SK-N-SH (cell line): ENCODE data around the gene MINDY2. TPM values are rescaled to one million over a fixed set of nuclear protein-coding genes. Genes with fewer than 3 reads are reported as not detected.

ENCODE experiments used
- CTCF ChIA-PET: fragments of 300-600, 350-600 bp; formaldehyde crosslinking; extraction: SDS; loops from one replicate; lab custom pipeline; 2021; lab: Yijun Ruan, JAX
- POLR2A ChIA-PET: fragments of 350-600 bp; sonication (Branson Sonifier 250); formaldehyde crosslinking; extraction: SDS; loops from one replicate; lab custom pipeline; 2020; ENCODE audit warnings: antibody characterized with exemption, inconsistent platforms; lab: Yijun Ruan, JAX
- DNase-seq: peaks from one replicate; pipeline ENCODE4 v3.0.0; 2012
- H2AFZ ChIP-seq: fragments of 200-600 bp; sonication (generic); 2 replicates; pipeline ENCODE4 v1.8.1; 2016; ENCODE audit warnings: antibody characterized with exemption, mild to moderate bottlenecking, low read depth
- H3F3A ChIP-seq: fragments of 200-600 bp; sonication (generic); replicated peaks from 2 replicates; pipeline ENCODE3; 2016; ENCODE audit warnings: antibody characterized with exemption, mild to moderate bottlenecking; ENCODE audit not compliant: insufficient read depth
- H3K27ac ChIP-seq, 2 experiments: fragments of 200-500 bp in 1 of 2; fragments of 200-600 bp in 1 of 2; sonication (Bioruptor generic) in 1 of 2; sonication (generic), shearing (Covaris generic) in 1 of 2; 2 replicates each; pipeline versions ENCODE4 v1.5.1 to v1.6.1; 2014 to 2016; ENCODE audit warnings: low read depth in 2 of 2, inconsistent platforms in 1 of 2, low read length in 1 of 2, mild to moderate bottlenecking in 1 of 2, mixed read lengths in 1 of 2
- H3K27me3 ChIP-seq: fragments of 200-600 bp; sonication (generic), shearing (Covaris generic); 2 replicates; pipeline ENCODE4 v1.6.1; 2016; ENCODE audit warnings: mixed run types; ENCODE audit not compliant: insufficient read depth
- H3K36me3 ChIP-seq, 2 experiments: fragments of 200-500 bp in 1 of 2; fragments of 200-600 bp in 1 of 2; sonication (Bioruptor generic) in 1 of 2; sonication (generic) in 1 of 2; replicated peaks in 1 of 2; 2 replicates each; pipeline versions ENCODE3 to v1.5.1; 2014 to 2016; ENCODE audit warnings: low read length in 1 of 2, mild to moderate bottlenecking in 1 of 2; ENCODE audit not compliant: insufficient read depth in 2 of 2, control insufficient read depth in 1 of 2
- H3K4me1 ChIP-seq, 2 experiments: fragments of 200-500 bp in 1 of 2; fragments of 200-600 bp in 1 of 2; sonication (Bioruptor generic) in 1 of 2; sonication (generic), shearing (Covaris generic) in 1 of 2; 2 replicates each; pipeline versions ENCODE4 v1.5.1 to v1.6.1; 2014 to 2016; ENCODE audit warnings: low read depth in 1 of 2, low read length in 1 of 2, mixed run types in 1 of 2; ENCODE audit not compliant: insufficient read depth in 2 of 2, control insufficient read depth in 1 of 2
- H3K4me2 ChIP-seq: fragments of 200-600 bp; sonication (generic), shearing (Covaris generic); 2 replicates; pipeline ENCODE4 v1.6.1; 2017; ENCODE audit warnings: mixed run types
- H3K4me3 ChIP-seq, 2 experiments: fragments of 200-500 bp in 1 of 2; fragments of 200-600 bp in 1 of 2; sonication (Bioruptor generic) in 1 of 2; sonication (generic), shearing (Covaris generic) in 1 of 2; 2 replicates each; pipeline versions ENCODE4 v1.5.1 to v1.8.1; 2014 to 2016; ENCODE audit warnings: low read depth in 2 of 2, inconsistent platforms in 1 of 2, low read length in 1 of 2, mild to moderate bottlenecking in 1 of 2, mixed read lengths in 1 of 2, moderate library complexity in 1 of 2
- H3K79me2 ChIP-seq: fragments of 200-600 bp; sonication (generic); 2 replicates; pipeline ENCODE4 v1.8.1; 2017; ENCODE audit warnings: mild to moderate bottlenecking; ENCODE audit not compliant: insufficient read depth
- H3K9ac ChIP-seq: fragments of 200-600 bp; sonication (generic); 2 replicates; pipeline ENCODE4 v1.6.1; 2017; ENCODE audit warnings: mixed run types
- H3K9me2 ChIP-seq: fragments of 200-600 bp; sonication (generic); 2 replicates; pipeline ENCODE4 v1.6.1; 2017; ENCODE audit warnings: mixed run types
- H3K9me3 ChIP-seq: fragments of 200-600 bp; sonication (generic); 2 replicates; pipeline ENCODE4 v1.6.1; 2017; ENCODE audit warnings: mixed run types, mild to moderate bottlenecking, moderate library complexity
- H4K20me1 ChIP-seq: fragments of 200-600 bp; sonication (generic); 2 replicates; pipeline ENCODE4 v1.6.1; 2017; ENCODE audit warnings: mild to moderate bottlenecking, mixed run types; ENCODE audit not compliant: insufficient read depth
- CHD2 ChIP-seq: fragments of 150-350 bp; IDR thresholded peaks from 2 replicates; pipeline ENCODE4 v1.6.1; 2018; ENCODE audit warnings: low read length; ENCODE audit not compliant: partially characterized antibody
- CTCF ChIP-seq: fragments of 200-600 bp; sonication (generic); IDR thresholded peaks from 2 replicates; pipeline ENCODE4 v1.6.1; 2017; ENCODE audit warnings: antibody characterized with exemption, mild to moderate bottlenecking, moderate library complexity
- ELF1 ChIP-seq: IDR thresholded peaks from 2 replicates; pipeline ENCODE4 v1.4.0; 2012
- EZH2phosphoT487 ChIP-seq: fragments of 200-600 bp; sonication (generic); IDR thresholded peaks from 2 replicates; pipeline ENCODE4 v1.6.1; 2017; ENCODE audit warnings: low read depth, mixed run types, mild to moderate bottlenecking, antibody characterized with exemption, moderate library complexity, borderline replicate concordance
- FOXJ3 ChIP-seq: sonication (generic); formaldehyde crosslinking; IDR thresholded peaks from 2 replicates; pipeline ENCODE4 v1.5.1; 2020; ENCODE audit warnings: mild to moderate bottlenecking, missing genetic modification reagents
- GATA2 ChIP-seq: sonication (generic); formaldehyde crosslinking; IDR thresholded peaks from 2 replicates; pipeline ENCODE4 v1.5.0; 2020; ENCODE audit warnings: mild to moderate bottlenecking, missing genetic modification reagents
- IRF3 ChIP-seq: fragments of 150-350 bp; IDR thresholded peaks from 2 replicates; pipeline ENCODE4 v1.6.1; 2016; ENCODE audit warnings: mild to moderate bottlenecking, low read depth, low read length
- JUND ChIP-seq: IDR thresholded peaks from 2 replicates; pipeline ENCODE4 v1.4.0; 2012
- MAX ChIP-seq: IDR thresholded peaks from 2 replicates; pipeline ENCODE4 v1.4.0; 2012; ENCODE audit warnings: low read depth
- MEF2A ChIP-seq: IDR thresholded peaks from 2 replicates; pipeline ENCODE4 v1.4.0; 2012; ENCODE audit warnings: low read depth, borderline replicate concordance
- NFIC ChIP-seq: IDR thresholded peaks from 2 replicates; pipeline ENCODE4 v1.4.0; 2012; ENCODE audit warnings: borderline replicate concordance
- PBX3 ChIP-seq: IDR thresholded peaks from 2 replicates; pipeline ENCODE4; 2012
- RAD21 ChIP-seq: IDR thresholded peaks from 2 replicates; pipeline ENCODE4 v1.6.1; 2012; ENCODE audit warnings: mild to moderate bottlenecking, low read length
- RCOR1 ChIP-seq: fragments of 150-350 bp; IDR thresholded peaks from 2 replicates; pipeline ENCODE4 v1.6.1; 2017; ENCODE audit warnings: antibody characterized with exemption, low read length
- RFX5 ChIP-seq: IDR thresholded peaks from 2 replicates; pipeline ENCODE4 v1.6.1; 2012; ENCODE audit warnings: mild to moderate bottlenecking, improper control_type of control experiment, low read length
- TCF12 ChIP-seq: IDR thresholded peaks from 2 replicates; pipeline ENCODE4 v1.4.0; 2012
- TEAD4 ChIP-seq: IDR thresholded peaks from 2 replicates; pipeline ENCODE4 v1.4.0; 2012; ENCODE audit warnings: mild to moderate bottlenecking, borderline replicate concordance; ENCODE audit not compliant: insufficient read depth
- USF2 ChIP-seq: fragments of 150-350 bp; IDR thresholded peaks from 2 replicates; pipeline ENCODE4 v1.6.1; 2017; ENCODE audit warnings: antibody characterized with exemption, low read length, low read depth, borderline replicate concordance
- ZBTB33 ChIP-seq: IDR thresholded peaks from 2 replicates; pipeline ENCODE4 v1.4.0; 2012; ENCODE audit warnings: low read depth, borderline replicate concordance
- WGBS: methylation state at CpG from one replicate; pipeline ENCODE4 v1.1.6; 2017; ENCODE audit warnings: low lambda C conversion rate; 5-methylcytosine and 5-hydroxymethylcytosine counted together
- polyA plus RNA-seq, 3 experiments: library from polyadenylated mRNA; depleted of rRNA; stranded (reverse); fragments of >200 nt; gene quantifications; 2 replicates each; pipeline ENCODE4 v1.2.3, GENCODE V29; 2012

The MINDY2 gene
- polyA plus RNA-seq, 1 of the 3 experiments (the other 2 are of a cell fraction): 1.0 TPM

- Histone ChIP-seq H3K4me3 (no peak overlapping the region), H3K36me3 (peaks cover 57 to 80% of the 10 kb centered on the region in 2 experiments), H3K4me2 (no peak overlapping the region), H3F3A (no peaks in the 10 kb centered on the region), H3K9ac (no peak overlapping the region), H3K27me3 (no peaks in the 10 kb centered on the region), H3K79me2 (peaks cover 81% of the 10 kb centered on the region), H3K9me3 (no peaks in the 10 kb centered on the region), H4K20me1 (no peaks in the 10 kb centered on the region; the same call in 1 of the 2 replicates), H3K27ac (no peak overlapping the region), H3K9me2 (no peaks in the 10 kb centered on the region), H3K4me1 (no peaks in the 10 kb centered on the region; a peak in 1 of 4 replicates), H2AFZ (no peak overlapping the region)
- WGBS: 94% methylated on average over 6 of the region's 6 CpGs
- no peak for DNase-seq
- CTCF ChIA-PET: interaction anchor here (1.3 kb wide), 1 partner anchor 13 kb away, joined by 4 read pairs; no protein-coding TSS in a partner anchor
- POLR2A ChIA-PET: no interaction called here
- TF ChIP-seq MAX (no peak), CTCF (no peak), MEF2A (no peak), RCOR1 (no peak), NFIC (no peak)
Measured at GRCh38 chr15:58908550-58909309, 137.6 kb downstream of the MINDY2 start.

GRCh38 chr15:58909616-58910015 lies 138.5 kb downstream of the MINDY2 start:
- H3K9me3 ChIP-seq: no peaks in the 10 kb centered on the region
- no peaks in the 10 kb centered on the region; a peak in 1 of 4 replicates for H3K4me1 ChIP-seq
- ChIA-PET CTCF (no interaction called here), POLR2A (no interaction called here)
- peaks cover 65 to 81% of the 10 kb centered on the region in 2 experiments for H3K36me3 ChIP-seq
- H3K4me3 ChIP-seq: no peak overlapping the region
- peaks cover 81% of the 10 kb centered on the region for H3K79me2 ChIP-seq
- no peaks in the 10 kb centered on the region for H3K9me2 ChIP-seq
- no peak overlapping the region for H2AFZ ChIP-seq
- no peak overlapping the region for H3K4me2 ChIP-seq
- H4K20me1 ChIP-seq: no peaks in the 10 kb centered on the region; the same call in 1 of the 2 replicates
- no peaks in the 10 kb centered on the region for H3K27me3 ChIP-seq
- no peaks in the 10 kb centered on the region for H3F3A ChIP-seq
- 100% methylated on average over 1 of the region's 1 CpG for WGBS
- no peak for DNase-seq
- H3K27ac ChIP-seq: no peak overlapping the region
- TF ChIP-seq TEAD4: no peak
- TF ChIP-seq IRF3: no peak
- TF ChIP-seq FOXJ3 (CRISPR knock-in tag): no peak
- TF ChIP-seq RAD21: no peak
- TF ChIP-seq NFIC: no peak
- no peak for TF ChIP-seq EZH2phosphoT487
- no peak for TF ChIP-seq ZBTB33
- no peak for TF ChIP-seq PBX3
- TF ChIP-seq MAX: no peak
- no peak for TF ChIP-seq ELF1
- no peak for TF ChIP-seq JUND
- TF ChIP-seq RFX5: no peak
- no peak for TF ChIP-seq CHD2
- no peak for TF ChIP-seq USF2
- no peak for TF ChIP-seq TCF12
- no peak for TF ChIP-seq GATA2 (CRISPR knock-in tag)
- H3K9ac ChIP-seq: no peak overlapping the region
